Activated CD8-positive, alpha-beta memory T cell treated with anti-CD3 and anti-CD28 coated beads, Interleukin-2, amount 50 U/mL, for 24 hours (primary cell): ENCODE data around the gene RCOR3.
A peak's percentile ranks its signal among the peaks of the same experiment; 100 is the strongest.
"Not testable (repeated sequence)": the region's sequence is repeated elsewhere in the genome, so short reads cannot be mapped to it uniquely, and the experiment has no call there.

Experiments used
- DNase-seq: peaks from one replicate; pipeline ENCODE4 v3.0.0-alpha.2; 2020; ENCODE audit errors: extremely low read depth

RCOR3 gene

DNA sequence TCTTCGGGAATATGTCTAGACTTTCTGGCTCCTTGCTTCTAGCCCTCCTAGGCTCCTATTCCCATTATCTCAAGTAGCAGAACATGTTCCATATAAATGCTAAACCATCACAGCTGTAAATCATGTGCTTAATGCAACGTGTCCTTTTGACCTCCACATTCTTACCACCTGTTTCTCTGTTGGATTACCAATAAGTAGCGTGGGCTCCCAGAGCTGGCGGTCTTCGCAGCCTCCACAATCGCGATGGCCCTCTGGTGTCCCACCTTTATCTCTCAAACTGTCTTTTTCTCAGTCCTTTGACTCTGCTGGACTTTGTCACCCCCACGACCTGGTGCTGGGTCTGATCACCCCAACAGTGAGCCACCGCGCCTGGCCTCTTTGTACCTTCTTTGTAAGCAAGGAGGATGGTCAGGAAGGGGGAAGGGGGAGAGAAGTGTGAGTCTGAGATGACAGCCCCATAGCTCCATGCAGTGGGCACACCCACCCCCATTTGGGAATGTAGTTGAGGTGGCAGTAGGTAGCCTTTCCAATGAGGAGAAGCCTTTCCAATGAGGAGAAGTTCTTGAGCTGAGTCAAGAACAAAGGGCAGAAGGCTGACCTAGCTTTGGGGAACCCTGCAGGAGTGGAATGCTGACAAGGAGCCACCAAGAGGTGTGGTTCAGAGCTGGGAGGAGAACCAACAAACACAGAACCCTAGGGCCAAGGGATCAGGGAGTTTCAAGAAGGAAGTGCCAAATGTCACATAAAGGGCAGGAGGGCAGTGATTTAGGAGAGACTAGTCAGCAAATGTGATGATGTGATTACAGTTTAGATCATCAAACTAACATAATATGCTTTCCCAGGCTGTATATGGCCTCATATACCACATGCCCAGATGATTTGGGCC is 81.7 kb downstream of the RCOR3 start:
- DNase-seq: no peak

DNA sequence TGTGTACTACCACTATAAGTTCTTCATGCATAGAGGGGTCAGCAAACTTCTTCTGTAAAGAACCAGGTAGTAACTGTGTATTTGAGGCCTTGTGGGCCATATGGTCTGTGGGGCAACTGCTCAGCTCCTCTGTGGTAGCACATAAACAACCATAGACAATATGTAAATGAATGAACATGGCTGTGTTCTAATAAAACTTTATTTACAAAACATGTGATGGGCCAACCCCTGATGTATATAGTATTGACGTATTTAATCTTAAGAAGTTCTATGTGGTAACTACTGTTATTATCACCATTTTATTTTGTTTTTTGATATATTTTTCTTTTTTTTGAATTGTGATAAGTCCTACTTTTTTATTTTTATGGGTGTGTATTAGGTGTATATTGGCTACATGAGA is 82.8 kb downstream of the RCOR3 start:
- no peak for DNase-seq

DNA sequence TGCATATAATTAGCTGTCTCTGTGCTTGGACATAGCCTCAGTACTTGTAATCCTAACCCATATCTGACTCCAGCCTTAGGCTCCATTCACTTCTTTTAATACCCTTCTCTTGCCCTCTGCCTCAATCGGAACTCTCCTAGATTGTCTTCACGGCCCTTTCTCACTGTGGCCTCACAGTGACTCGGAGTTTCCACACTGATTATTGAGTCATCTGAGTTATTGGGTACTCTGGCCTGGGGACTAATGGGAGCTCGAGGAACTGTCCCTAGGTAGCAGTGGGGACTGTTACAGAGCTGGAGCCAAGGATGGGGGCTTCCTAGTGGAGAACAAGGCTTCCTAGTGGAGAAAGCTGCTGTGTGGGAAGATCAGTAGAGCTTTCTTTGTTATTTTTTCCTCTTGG is 84.4 kb downstream of the RCOR3 start:
- no peak for DNase-seq

DNA sequence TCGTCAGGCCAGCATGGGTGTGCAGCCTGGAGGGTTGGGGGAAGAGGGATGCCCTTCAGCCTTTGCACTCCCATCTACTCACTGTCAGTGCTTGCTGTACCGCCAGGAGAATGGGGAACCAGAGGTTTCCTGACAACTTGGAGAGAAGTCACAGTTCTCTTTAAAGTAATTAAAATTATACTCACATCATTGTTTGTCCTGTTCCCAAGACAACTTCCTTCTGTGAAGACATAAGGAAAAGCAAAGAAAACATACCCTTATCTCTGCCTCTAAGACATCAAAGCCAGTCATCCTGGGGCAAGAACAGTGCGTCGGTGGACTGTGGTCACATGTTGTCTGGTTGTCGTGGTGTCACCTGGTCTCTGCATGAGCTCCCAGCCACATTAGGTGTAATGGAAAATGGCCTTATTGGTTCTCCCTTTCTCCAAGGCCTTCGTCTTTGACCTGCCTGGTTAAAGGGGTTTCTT is 85.0 kb downstream of the RCOR3 start:
- no peak for DNase-seq

DNA sequence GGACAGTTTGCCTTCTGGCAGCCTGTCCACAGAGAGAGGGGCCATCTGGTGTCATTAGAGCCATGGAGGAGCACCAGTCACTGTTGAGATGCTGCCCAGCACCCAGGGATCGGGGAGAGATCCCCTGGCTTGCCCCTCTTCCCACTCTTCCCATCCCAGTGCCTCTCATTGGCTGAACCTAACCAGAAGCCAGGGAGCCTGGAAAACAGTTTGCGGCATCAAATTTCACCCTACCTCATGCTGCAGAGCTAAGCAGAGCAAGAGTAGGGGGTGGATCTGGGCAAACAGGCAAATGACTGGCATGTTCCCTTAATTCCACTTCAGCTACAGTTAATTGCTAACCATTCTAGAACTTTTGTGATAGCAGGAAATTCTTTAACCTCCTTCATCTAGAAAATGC is 86.6 kb downstream of the RCOR3 start:
- no peak for DNase-seq

DNA sequence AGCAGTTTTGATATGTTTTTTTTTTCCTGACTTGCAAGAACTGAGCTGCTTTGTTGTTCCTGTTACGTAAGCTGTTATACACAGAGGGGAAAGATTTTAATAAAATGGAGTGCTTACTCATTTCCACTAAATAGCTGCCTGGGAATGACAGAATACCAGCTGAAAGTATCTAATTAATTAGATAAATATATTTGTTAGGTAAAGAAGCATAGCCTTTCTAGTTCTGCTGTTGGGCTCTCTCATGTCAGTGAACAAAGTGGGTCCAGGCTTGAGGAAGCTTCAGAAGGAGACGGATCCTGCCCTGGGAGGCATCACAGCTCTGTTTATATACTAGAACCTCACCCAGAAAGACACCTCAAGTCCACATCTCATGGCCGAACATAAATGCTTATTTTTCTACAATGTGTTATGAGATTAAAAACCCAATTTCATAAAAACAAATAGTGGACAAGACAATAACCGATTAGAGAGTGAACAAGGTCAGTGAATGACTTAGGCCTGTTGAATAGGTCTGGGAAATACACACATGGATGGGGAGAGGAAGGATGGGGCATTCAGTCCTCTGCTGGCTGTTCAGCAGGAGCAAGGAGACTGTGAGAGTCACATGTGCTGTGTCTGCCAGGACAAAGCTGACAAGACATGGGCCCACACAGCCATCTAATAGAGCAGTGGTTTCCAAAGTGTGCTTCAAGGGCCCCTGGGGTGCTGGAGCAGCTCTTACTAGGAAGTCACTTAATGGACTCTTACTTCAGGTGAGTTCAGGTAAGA is 88.1 kb downstream of the RCOR3 start:
- DNase-seq: no peak

DNA sequence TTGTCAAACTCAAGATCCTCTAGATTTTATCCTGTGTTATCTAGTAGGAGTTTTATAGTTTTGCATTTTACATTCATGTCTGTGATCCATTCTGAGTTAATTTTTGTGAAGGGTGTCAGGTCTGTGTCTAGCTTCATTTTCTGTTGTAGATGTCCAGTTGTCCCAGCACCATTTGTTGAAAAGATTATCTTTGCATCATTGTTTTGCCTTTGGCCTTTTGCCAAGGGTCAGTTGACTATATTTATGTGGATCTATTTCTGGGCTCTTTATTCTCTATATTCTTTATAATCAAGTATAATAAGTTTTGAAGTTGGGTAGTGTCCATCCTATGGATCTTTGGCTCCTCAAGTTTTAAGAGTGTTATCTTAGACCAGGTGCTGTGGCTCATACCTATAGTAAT is 89.4 kb downstream of the RCOR3 start:
- DNase-seq: no peak

DNA sequence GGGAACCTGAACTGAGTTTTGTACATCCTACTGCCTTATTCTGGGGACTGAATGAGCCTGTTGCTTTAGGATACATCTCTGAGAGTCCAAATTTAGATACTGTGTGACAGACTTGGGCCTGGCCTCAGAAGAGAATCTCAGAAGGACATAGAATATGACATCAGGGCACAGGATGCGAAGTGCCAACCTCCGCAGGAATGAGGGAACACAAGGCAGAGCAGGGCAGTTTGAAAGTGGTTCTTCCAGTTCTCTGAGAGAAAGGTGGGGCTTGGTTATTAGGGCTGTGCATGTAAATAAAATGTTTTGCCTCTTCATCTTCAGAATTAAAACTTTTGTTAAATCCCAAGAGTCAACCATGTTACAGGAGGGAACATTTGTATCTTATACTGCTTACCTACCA is 90.6 kb downstream of the RCOR3 start:
- DNase-seq: no peak

DNA sequence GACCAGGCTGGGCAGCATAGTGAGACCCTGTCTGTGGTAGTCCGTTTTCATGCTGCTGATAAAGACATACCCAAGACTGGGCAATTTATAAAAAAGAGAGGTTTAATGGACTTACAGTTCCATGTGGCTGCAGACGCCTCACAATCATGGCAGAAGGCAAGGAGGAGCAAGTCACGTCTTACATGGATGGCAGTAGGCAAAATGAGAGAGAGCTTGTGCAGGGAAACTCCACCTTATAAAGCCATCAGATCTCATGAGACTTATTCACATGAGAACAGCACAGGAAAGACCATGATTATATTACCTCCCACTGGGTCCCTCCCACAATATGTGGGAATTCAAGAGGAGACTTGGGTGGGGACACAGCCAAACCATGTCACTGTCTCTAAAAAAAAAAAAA is 92.9 kb downstream of the RCOR3 start:
- DNase-seq: not testable (repeated sequence)

DNA sequence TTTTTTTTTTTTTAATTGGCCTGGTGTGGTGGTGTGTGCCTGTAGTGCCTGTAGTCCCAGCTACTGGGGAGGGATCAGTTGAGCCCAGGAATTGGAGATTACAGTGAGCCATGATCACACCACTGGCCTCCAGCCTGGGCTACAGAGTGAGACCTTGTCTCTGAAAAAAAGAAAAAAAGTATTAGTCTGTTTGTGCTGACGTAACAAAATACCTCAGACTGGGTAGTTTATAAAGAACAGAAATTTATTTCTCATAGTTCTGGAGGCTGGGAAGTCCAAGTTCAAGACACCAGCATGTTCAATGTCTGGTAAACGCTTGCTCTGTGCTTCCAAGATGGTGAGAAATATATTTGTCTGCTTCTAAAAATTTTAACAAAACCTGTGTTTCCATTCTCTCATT is 93.3 kb downstream of the RCOR3 start:
- no peak for DNase-seq

DNA sequence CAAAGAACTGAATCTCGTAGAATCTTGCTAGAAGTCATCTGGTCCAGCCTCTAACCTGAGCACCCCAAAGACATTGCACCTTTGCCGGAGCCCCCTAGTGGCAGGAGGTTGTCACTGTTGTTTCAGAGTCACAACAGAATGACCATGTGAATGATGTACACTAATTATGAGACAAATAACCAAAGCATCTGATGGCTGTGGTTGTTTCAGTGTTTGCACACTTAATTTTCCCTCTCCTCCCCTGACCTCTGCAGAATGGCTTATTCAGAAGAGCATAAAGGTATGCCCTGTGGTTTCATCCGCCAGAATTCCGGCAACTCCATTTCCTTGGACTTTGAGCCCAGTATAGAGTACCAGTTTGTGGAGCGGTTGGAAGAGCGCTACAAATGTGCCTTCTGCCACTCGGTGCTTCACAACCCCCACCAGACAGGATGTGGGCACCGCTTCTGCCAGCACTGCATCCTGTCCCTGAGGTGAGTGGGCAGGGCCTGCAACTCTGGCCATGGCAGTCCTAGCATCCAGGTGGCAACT is 93.9 kb downstream of the RCOR3 start:
- DNase-seq: peak; percentile 28

DNA sequence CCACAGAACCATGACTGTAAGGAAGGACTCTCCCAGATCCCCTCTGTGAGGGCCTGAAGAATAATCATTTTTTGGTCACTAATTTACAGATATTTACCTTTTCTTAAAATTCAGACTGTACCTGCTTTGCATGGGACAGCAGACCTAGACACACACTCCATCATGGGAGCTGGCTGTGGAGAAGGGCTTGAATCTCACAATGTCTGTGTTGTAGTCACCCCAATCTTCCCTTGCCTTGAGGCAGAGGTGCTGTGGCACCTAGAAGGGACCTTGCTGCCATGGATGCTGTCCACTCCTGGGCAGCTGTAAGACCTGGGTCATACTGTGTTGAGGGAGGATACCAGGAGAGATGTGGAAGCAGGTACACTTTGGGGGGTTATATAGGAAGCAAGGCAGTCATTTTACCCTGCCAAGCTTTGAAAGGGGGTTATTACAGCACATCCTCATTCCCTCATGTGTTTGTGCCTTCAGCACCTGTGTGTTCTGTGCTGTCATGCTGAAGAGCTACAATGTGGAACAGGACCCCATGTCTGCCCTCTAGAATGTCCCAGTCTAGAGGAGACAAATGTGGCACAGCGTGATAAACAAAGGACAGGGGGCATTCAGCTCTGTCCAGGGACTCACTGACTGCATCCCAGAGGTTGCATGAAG is 94.5 kb downstream of the RCOR3 start:
- DNase-seq: no peak

DNA sequence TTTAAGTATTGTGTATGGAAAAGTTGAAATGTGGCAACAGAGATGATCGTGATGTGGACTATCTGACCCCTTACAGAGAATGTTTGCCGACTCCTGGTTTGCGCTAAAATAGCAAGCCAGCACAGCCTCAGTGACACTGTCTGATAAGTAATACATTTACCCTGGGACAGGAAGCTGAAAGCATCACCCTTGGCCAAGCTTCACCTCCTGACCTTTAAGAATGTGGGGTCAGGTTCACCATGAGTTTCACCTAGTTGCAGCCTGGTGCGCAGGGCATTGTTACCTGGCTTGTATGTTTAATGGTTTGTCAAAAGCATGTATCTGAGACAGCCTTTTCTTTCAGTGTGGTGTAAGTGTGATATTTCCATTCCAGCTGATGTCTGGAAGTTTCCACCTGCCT is 96.7 kb downstream of the RCOR3 start:
- DNase-seq: no peak

DNA sequence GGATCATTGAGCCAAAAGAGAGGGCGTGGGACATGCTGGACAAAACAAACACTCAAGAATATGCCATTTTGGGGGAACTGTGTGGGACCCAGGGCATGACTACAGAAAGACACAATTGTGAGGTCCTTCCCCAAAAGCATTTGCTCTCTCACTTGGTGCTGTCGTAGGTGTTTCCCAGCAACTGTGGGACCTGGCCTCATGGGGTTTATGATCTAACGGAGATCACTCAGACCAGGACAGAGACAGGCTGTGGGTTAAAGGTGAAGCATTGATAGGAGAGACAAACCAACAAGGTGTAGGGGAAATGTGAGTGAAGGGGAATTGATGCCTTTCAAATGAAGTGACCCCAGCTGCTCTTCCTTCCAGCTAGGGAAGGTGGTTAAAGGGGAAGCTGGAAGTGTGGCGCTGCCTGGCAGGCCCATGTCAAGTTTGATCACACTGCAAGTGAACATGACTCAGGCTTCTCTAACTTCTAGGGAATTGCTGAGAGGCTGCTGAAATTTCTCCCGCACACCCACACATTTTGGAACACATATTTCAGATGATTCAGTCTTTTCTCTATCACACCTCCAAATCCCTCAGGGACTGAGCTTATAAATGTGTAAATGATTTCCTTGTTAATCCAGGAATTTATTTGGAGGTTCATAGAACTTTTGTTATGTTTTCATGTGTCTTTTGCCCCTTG is 97.7 kb downstream of the RCOR3 start:
- DNase-seq: no peak

DNA sequence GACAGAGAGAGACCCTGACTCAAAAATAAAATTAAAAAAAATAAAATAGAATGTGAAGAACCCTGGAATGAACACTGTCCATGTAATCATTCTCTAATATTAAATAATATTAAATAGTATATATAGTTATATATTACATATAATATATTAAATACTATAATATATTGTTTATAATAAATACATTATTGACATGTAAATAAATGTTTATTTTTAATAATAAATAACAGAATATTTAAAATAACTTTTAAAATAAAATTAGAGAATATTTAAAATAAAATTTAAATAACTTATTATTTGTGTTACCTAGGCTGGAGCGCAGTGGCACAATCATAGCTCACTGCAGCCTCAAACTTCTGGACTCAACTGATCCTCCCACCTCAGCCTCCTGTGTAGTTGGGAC is 99.5 kb downstream of the RCOR3 start:
- no peak for DNase-seq

DNA sequence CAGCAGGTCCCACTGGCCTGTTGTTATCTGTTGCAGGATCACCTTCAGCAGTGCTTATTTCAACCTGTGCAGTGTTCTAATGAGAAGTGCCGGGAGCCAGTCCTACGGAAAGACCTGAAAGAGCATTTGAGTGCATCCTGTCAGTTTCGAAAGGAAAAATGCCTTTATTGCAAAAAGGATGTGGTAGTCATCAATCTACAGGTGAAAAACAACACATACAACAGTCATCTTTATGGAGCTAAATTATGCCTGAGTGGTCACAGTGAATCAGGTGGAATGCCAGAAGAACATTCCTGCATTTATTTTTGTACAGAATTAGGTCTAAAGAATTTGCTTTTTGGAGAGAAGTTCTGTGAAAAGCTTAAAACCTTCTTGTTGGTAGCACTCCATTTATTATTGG is 100.7 kb downstream of the RCOR3 start:
- DNase-seq: no peak

DNA sequence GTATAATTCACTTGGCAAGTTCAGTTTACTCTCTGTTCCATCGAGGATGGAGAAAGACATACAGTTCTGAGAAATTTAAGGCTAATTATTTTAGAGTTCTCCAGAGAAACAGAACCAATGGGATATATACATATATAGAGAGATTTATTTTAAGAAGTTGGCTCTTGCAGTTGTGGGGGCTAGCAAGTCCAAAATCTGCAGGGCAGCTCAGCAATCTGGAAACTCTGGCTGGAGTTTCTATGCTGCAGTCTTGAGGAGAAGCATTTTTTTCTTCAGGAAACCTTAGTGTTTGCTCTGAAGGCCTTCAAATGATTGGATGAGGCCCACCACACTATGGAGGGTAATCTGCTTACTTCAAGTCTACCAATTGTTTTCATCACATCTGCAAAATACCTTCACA is 102.0 kb downstream of the RCOR3 start:
- DNase-seq: no peak
